MG63 (cell line): ENCODE data around the gene GRIN2A. TPM values are rescaled to one million over a fixed set of nuclear protein-coding genes. Genes with fewer than 3 reads are reported as not detected.

ENCODE experiments used
- DNase-seq: peaks from one replicate; pipeline ENCODE4 v3.0.0-alpha.2; 2020
- H3K27me3 ChIP-seq: fragments of 250-450 bp; sonication (Bioruptor Pico); 2 replicates; pipeline ENCODE4 v1.5.1; 2020; ENCODE audit warnings: mild to moderate bottlenecking, moderate library complexity
- H3K36me3 ChIP-seq: fragments of 250-450 bp; sonication (Bioruptor Pico); 2 replicates; pipeline ENCODE4 v1.5.1; 2020; ENCODE audit warnings: mild to moderate bottlenecking, moderate library complexity
- H3K4me3 ChIP-seq: fragments of 250-450 bp; sonication (Bioruptor Pico); 2 replicates; pipeline ENCODE4 v1.5.1; 2020; ENCODE audit warnings: mild to moderate bottlenecking, moderate library complexity
- H3K9me3 ChIP-seq: fragments of 250-450 bp; sonication (Bioruptor Pico); 2 replicates; pipeline ENCODE4 v1.5.1; 2020; ENCODE audit warnings: mild to moderate bottlenecking, moderate library complexity
- total RNA-seq: library from RNA; depleted of rRNA; stranded (reverse); fragments of >200 nt; shearing (Covaris generic); gene quantifications from 2 replicates; pipeline ENCODE4 v1.2.3, GENCODE V29; 2014; ENCODE audit warnings: low replicate concordance

The GRIN2A gene
- total RNA-seq, 1 experiment from 2014 or later, result not detected

- Histone ChIP-seq H3K4me3 (no peak overlapping the region), H3K9me3 (peaks cover 2% of the 10 kb centered on the region; the same call in 1 of the 2 replicates)
- DNase-seq, result peak; percentile 60
Observed at GRCh38 chr16:10121491-10121890, 60.7 kb downstream of the GRIN2A start.

GRCh38 chr16:10120953-10121352 lies 61.3 kb downstream of the GRIN2A start:
- H3K4me3 ChIP-seq, result no peak overlapping the region
- peak; percentile 58 for DNase-seq
- H3K27me3 ChIP-seq, result no peaks in the 10 kb centered on the region
- no peaks in the 10 kb centered on the region for H3K36me3 ChIP-seq
- peaks cover 2% of the 10 kb centered on the region; the same call in 1 of the 2 replicates for H3K9me3 ChIP-seq

More at GRCh38 chr16:10121491-10121890, 60.7 kb downstream of the GRIN2A start:
- Histone ChIP-seq H3K36me3 (no peaks in the 10 kb centered on the region), H3K27me3 (no peaks in the 10 kb centered on the region)

- Histone ChIP-seq H3K27me3 (no peaks in the 10 kb centered on the region), H3K4me3 (no peak overlapping the region), H3K9me3 (peaks cover 2% of the 10 kb centered on the region; the same call in 1 of the 2 replicates), H3K36me3 (no peaks in the 10 kb centered on the region)
- DNase-seq, result peak; percentile 87
Observed at GRCh38 chr16:10114409-10114808, 67.8 kb downstream of the GRIN2A start.

GRCh38 chr16:10113248-10113647 lies 69.0 kb downstream of the GRIN2A start:
- Histone ChIP-seq H3K27me3 (no peaks in the 10 kb centered on the region), H3K9me3 (no peaks in the 10 kb centered on the region), H3K36me3 (no peaks in the 10 kb centered on the region), H3K4me3 (no peak overlapping the region)
- peak; percentile 62 for DNase-seq

- Histone ChIP-seq H3K27me3 (no peaks in the 10 kb centered on the region), H3K9me3 (no peaks in the 10 kb centered on the region), H3K4me3 (no peak overlapping the region), H3K36me3 (no peaks in the 10 kb centered on the region)
- DNase-seq, result no peak
Observed at GRCh38 chr16:10112021-10112420, 70.2 kb downstream of the GRIN2A start.

GRCh38 chr16:10111156-10111761 lies 71.0 kb downstream of the GRIN2A start:
- Histone ChIP-seq H3K9me3 (no peaks in the 10 kb centered on the region), H3K36me3 (no peaks in the 10 kb centered on the region), H3K27me3 (no peaks in the 10 kb centered on the region), H3K4me3 (no peak overlapping the region)
- DNase-seq, result no peak

GRCh38 chr16:10110552-10110951 lies 71.7 kb downstream of the GRIN2A start:
- no peaks in the 10 kb centered on the region for H3K27me3 ChIP-seq
- no peak overlapping the region for H3K4me3 ChIP-seq
- DNase-seq, result no peak
- no peaks in the 10 kb centered on the region for H3K36me3 ChIP-seq
- H3K9me3 ChIP-seq, result no peaks in the 10 kb centered on the region

GRCh38 chr16:10107081-10107480 lies 75.1 kb downstream of the GRIN2A start:
- Histone ChIP-seq H3K36me3 (no peaks in the 10 kb centered on the region), H3K4me3 (no peak overlapping the region), H3K27me3 (no peaks in the 10 kb centered on the region), H3K9me3 (0 out of 2 replicates have a peak, but pooled peaks cover 1% of the 10 kb centered on the region)
- DNase-seq, result no peak

GRCh38 chr16:10103700-10104099 lies 78.5 kb downstream of the GRIN2A start:
- no peaks in the 10 kb centered on the region for H3K36me3 ChIP-seq
- no peak for DNase-seq
- peaks cover 12% of the 10 kb centered on the region; the same call in 1 of the 2 replicates for H3K9me3 ChIP-seq
- no peak overlapping the region for H3K4me3 ChIP-seq
- H3K27me3 ChIP-seq, result no peaks in the 10 kb centered on the region

GRCh38 chr16:10103118-10103517 lies 79.1 kb downstream of the GRIN2A start:
- H3K36me3 ChIP-seq, result no peaks in the 10 kb centered on the region
- peaks cover 12% of the 10 kb centered on the region; the same call in 1 of the 2 replicates for H3K9me3 ChIP-seq
- no peaks in the 10 kb centered on the region for H3K27me3 ChIP-seq
- no peak overlapping the region for H3K4me3 ChIP-seq
- DNase-seq, result no peak

- Histone ChIP-seq H3K36me3 (no peaks in the 10 kb centered on the region), H3K9me3 (peaks cover 12% of the 10 kb centered on the region; the same call in 1 of the 2 replicates), H3K27me3 (no peaks in the 10 kb centered on the region), H3K4me3 (no peak overlapping the region)
- no peak for DNase-seq
Observed at GRCh38 chr16:10100829-10101228, 81.4 kb downstream of the GRIN2A start.

- no peak for DNase-seq
- H3K27me3 ChIP-seq, result no peaks in the 10 kb centered on the region
- H3K9me3 ChIP-seq, result peaks cover 12% of the 10 kb centered on the region; the same call in 1 of the 2 replicates
- no peaks in the 10 kb centered on the region for H3K36me3 ChIP-seq
- no peak overlapping the region for H3K4me3 ChIP-seq
Observed at GRCh38 chr16:10098991-10099390, 83.2 kb downstream of the GRIN2A start.

GRCh38 chr16:10097271-10097670 lies 85.0 kb downstream of the GRIN2A start:
- DNase-seq, result no peak
- no peak overlapping the region for H3K4me3 ChIP-seq

GRCh38 chr16:10093576-10093975 lies 88.7 kb downstream of the GRIN2A start:
- Histone ChIP-seq H3K4me3 (no peak overlapping the region), H3K27me3 (no peaks in the 10 kb centered on the region), H3K36me3 (no peaks in the 10 kb centered on the region), H3K9me3 (peaks cover 2% of the 10 kb centered on the region; the same call in 1 of the 2 replicates)
- DNase-seq, result no peak

More at GRCh38 chr16:10097271-10097670, 85.0 kb downstream of the GRIN2A start:
- no peaks in the 10 kb centered on the region for H3K36me3 ChIP-seq
- peaks cover 12% of the 10 kb centered on the region; the same call in 1 of the 2 replicates for H3K9me3 ChIP-seq
- H3K27me3 ChIP-seq, result no peaks in the 10 kb centered on the region

GRCh38 chr16:10090816-10091215 lies 91.4 kb downstream of the GRIN2A start:
- H3K4me3 ChIP-seq, result no peak overlapping the region
- no peaks in the 10 kb centered on the region for H3K27me3 ChIP-seq
- peaks cover 2% of the 10 kb centered on the region; the same call in 1 of the 2 replicates for H3K9me3 ChIP-seq
- H3K36me3 ChIP-seq, result no peaks in the 10 kb centered on the region
- no peak for DNase-seq

- Histone ChIP-seq H3K4me3 (no peak overlapping the region), H3K9me3 (peaks cover 2% of the 10 kb centered on the region; the same call in 1 of the 2 replicates), H3K27me3 (no peaks in the 10 kb centered on the region), H3K36me3 (no peaks in the 10 kb centered on the region)
- DNase-seq, result no peak
Observed at GRCh38 chr16:10088380-10088793, 93.8 kb downstream of the GRIN2A start.

- DNase-seq, result no peak
- peaks cover 2% of the 10 kb centered on the region; the same call in 1 of the 2 replicates for H3K9me3 ChIP-seq
- H3K4me3 ChIP-seq, result no peak overlapping the region
- no peaks in the 10 kb centered on the region for H3K27me3 ChIP-seq
- H3K36me3 ChIP-seq, result no peaks in the 10 kb centered on the region
Observed at GRCh38 chr16:10087151-10087550, 95.1 kb downstream of the GRIN2A start.

GRCh38 chr16:10086620-10087019 lies 95.6 kb downstream of the GRIN2A start:
- Histone ChIP-seq H3K9me3 (peaks cover 2% of the 10 kb centered on the region; the same call in 1 of the 2 replicates), H3K36me3 (no peaks in the 10 kb centered on the region), H3K4me3 (no peak overlapping the region), H3K27me3 (no peaks in the 10 kb centered on the region)
- no peak for DNase-seq
